ENCODE results near the gene UBA3. TPM values are rescaled to one million over a fixed set of nuclear protein-coding genes. Genes with fewer than 3 reads are reported as not detected.

Gene UBA3
- polyA plus RNA-seq, 3 donors = 77.1 to 88.5 (median 81.7) TPM

- peak overlapping the region in 1 of 7 donors; percentile 37 for H3K27ac Mint-ChIP-seq
Observed at GRCh38 chr3:69128509-69128908, 48.3 kb upstream of the UBA3 start.

GRCh38 chr3:69126999-69127398, 46.8 kb upstream of the UBA3 start:
- Histone ChIP-seq H3K36me3 (replicated peaks in 1 of 2; ENCODE audit: control insufficient read depth in 1 of 2, insufficient read depth in 2 of 2, low read length in 2 of 2) (no peaks in the 10 kb centered on the region), H2AFZ (ENCODE audit: insufficient read depth, low read depth, low read length, poor library complexity, severe bottlenecking) (no peak overlapping the region), H3K4me2 (replicated peaks; ENCODE audit: extremely low read depth, low read length, poor library complexity, severe bottlenecking) (no peak overlapping the region), H3K9me3 (replicated peaks in 1 of 2; ENCODE audit: control insufficient read depth in 1 of 2, insufficient read depth in 1 of 2, low read length in 2 of 2) (no peaks in the 10 kb centered on the region), H3K9ac (ENCODE audit: insufficient read depth, low read length, poor library complexity, severe bottlenecking) (no peak overlapping the region), H4K20me1 (ENCODE audit: insufficient read depth, low read length) (no peaks in the 10 kb centered on the region), H3K27ac (ENCODE audit: low read depth in 1 of 2, low read length in 2 of 2) (no peak overlapping the region), H3K79me2 (ENCODE audit: insufficient read depth, low read length) (no peaks in the 10 kb centered on the region), H3K4me3 (replicated peaks in 1 of 3; ENCODE audit: low read depth in 2 of 3, low read length in 3 of 3) (no peak overlapping the region), H3K4me1 (ENCODE audit: control insufficient read depth in 1 of 2, insufficient read depth in 2 of 2, low read length in 2 of 2) (peaks cover under 1 to 1% of the 10 kb centered on the region in 2 donors), H3K27me3 (ENCODE audit: control insufficient read depth in 2 of 2, insufficient read depth in 2 of 2, low read length in 2 of 2) (no peaks in the 10 kb centered on the region)
- Mint-ChIP-seq H3K9me3 (no peaks in the 10 kb centered on the region), H3K27me3 (ENCODE audit: low read depth in 3 of 3) (peaks cover 0 to 2% (median 0%) of the 10 kb centered on the region in 3 donors), H3K4me3 (no peak overlapping the region), H3K27ac (no peak overlapping the region), H3K36me3 (no peaks in the 10 kb centered on the region), H3K4me1 (peaks cover 2% of the 10 kb centered on the region)
- intact Hi-C loops (cut with micrococcal nuclease) = no loop called here
- no peak for DNase-seq
- 83% methylated on average over 2 of the region's 2 CpGs for WGBS (ENCODE audit: insufficient coverage)
- TF ChIP-seq CTCF (IDR thresholded peaks at IDR 0.05) = no peak

More at GRCh38 chr3:69128509-69128908, 48.3 kb upstream of the UBA3 start:
- no peak for TF ChIP-seq CTCF (IDR thresholded peaks at IDR 0.05)
- DNase-seq = no peak
- Histone ChIP-seq H3K4me3 (replicated peaks in 1 of 3; ENCODE audit: low read depth in 2 of 3, low read length in 3 of 3) (no peak overlapping the region), H3K27me3 (ENCODE audit: control insufficient read depth in 2 of 2, insufficient read depth in 2 of 2, low read length in 2 of 2) (no peaks in the 10 kb centered on the region), H3K4me2 (replicated peaks; ENCODE audit: extremely low read depth, low read length, poor library complexity, severe bottlenecking) (no peak overlapping the region), H3K9me3 (replicated peaks in 1 of 2; ENCODE audit: control insufficient read depth in 1 of 2, insufficient read depth in 1 of 2, low read length in 2 of 2) (peaks cover 0 to 4% of the 10 kb centered on the region in 2 donors), H3K36me3 (replicated peaks in 1 of 2; ENCODE audit: control insufficient read depth in 1 of 2, insufficient read depth in 2 of 2, low read length in 2 of 2) (no peaks in the 10 kb centered on the region), H3K4me1 (ENCODE audit: control insufficient read depth in 1 of 2, insufficient read depth in 2 of 2, low read length in 2 of 2) (no peaks in the 10 kb centered on the region), H3K79me2 (ENCODE audit: insufficient read depth, low read length) (no peaks in the 10 kb centered on the region), H4K20me1 (ENCODE audit: insufficient read depth, low read length) (no peaks in the 10 kb centered on the region), H3K27ac (ENCODE audit: low read depth in 1 of 2, low read length in 2 of 2) (no peak overlapping the region), H2AFZ (ENCODE audit: insufficient read depth, low read depth, low read length, poor library complexity, severe bottlenecking) (no peak overlapping the region), H3K9ac (ENCODE audit: insufficient read depth, low read length, poor library complexity, severe bottlenecking) (no peak overlapping the region)
- Mint-ChIP-seq H3K4me1 (no peaks in the 10 kb centered on the region), H3K9me3 (peaks cover 0 to 5% (median 4%) of the 10 kb centered on the region in 7 donors), H3K4me3 (no peak overlapping the region), H3K27me3 (ENCODE audit: low read depth in 3 of 3) (peaks cover 0 to 2% (median 2%) of the 10 kb centered on the region in 3 donors), H3K36me3 (no peaks in the 10 kb centered on the region)
- intact Hi-C loops (cut with micrococcal nuclease) = no loop called here
